GM19372 (cell line): ENCODE results near the gene MPP2.
"Not testable (repeated sequence)": the region's sequence is repeated elsewhere in the genome, so short reads cannot be mapped to it uniquely, and the experiment has no call there.

ENCODE experiments used
- ATAC-seq: cut with Tn5 transposase; IDR thresholded peaks from one replicate; pipeline ENCODE4 v1.9.1; 2021; ENCODE audit warnings: mild to moderate bottlenecking, low read depth, moderate library complexity; ENCODE audit not compliant: unreplicated experiment

MPP2 gene

GRCh38 chr17:43907425-43907981 is at the start of gene MPP2:
MPP2 (minus strand) TSS chr17:43907536; CDS start chr17:43904460, 3,076 bp downstream.
- no peak for ATAC-seq

GRCh38 chr17:43956222-43956621 is 48.9 kb upstream of the MPP2 start:
- no peak for ATAC-seq

- ATAC-seq: no peak
These were observed 46.4 kb upstream of the MPP2 start, which contains the start of gene PYY for GRCh38 chr17:43953746-43954145. PYY (minus strand) TSS chr17:43953940; CDS start chr17:43953483, 457 bp downstream.

GRCh38 chr17:43952724-43953666 is 45.7 kb upstream of the MPP2 start:
- no peak for ATAC-seq

- no peak for ATAC-seq
These were observed 45.0 kb upstream of the MPP2 start for GRCh38 chr17:43952351-43952723.

- ATAC-seq: no peak
These were observed 44.4 kb upstream of the MPP2 start for GRCh38 chr17:43951750-43952149.

- no peak for ATAC-seq
These were observed 43.2 kb upstream of the MPP2 start for GRCh38 chr17:43950554-43950953.

- no peak for ATAC-seq
These were observed 42.4 kb upstream of the MPP2 start for GRCh38 chr17:43949781-43950180.

- ATAC-seq: no peak
These were observed 39.4 kb upstream of the MPP2 start for GRCh38 chr17:43946781-43947180.

GRCh38 chr17:43945074-43945829 is 37.9 kb upstream of the MPP2 start:
- no peak for ATAC-seq

- no peak for ATAC-seq
These were observed 34.8 kb upstream of the MPP2 start, which contains the start of gene PPY for GRCh38 chr17:43942051-43942685. PPY (minus strand) TSS chr17:43942476; CDS start chr17:43941654, 822 bp downstream.

GRCh38 chr17:43940630-43941029 is 33.3 kb upstream of the MPP2 start:
- ATAC-seq: no peak

- ATAC-seq: no peak
These were observed 32.5 kb upstream of the MPP2 start for GRCh38 chr17:43939886-43940285.

- ATAC-seq: not testable (repeated sequence)
These were observed 32.1 kb upstream of the MPP2 start for GRCh38 chr17:43939452-43939851.

- no peak for ATAC-seq
These were observed 31.5 kb upstream of the MPP2 start for GRCh38 chr17:43938838-43939182.

GRCh38 chr17:43936434-43936833 is 29.1 kb upstream of the MPP2 start:
- no peak for ATAC-seq

- no peak for ATAC-seq
These were observed 28.6 kb upstream of the MPP2 start for GRCh38 chr17:43935926-43936261.

- no peak for ATAC-seq
These were observed 28.0 kb upstream of the MPP2 start for GRCh38 chr17:43935204-43935925.

GRCh38 chr17:43932923-43933322 is 25.6 kb upstream of the MPP2 start:
- no peak for ATAC-seq

- ATAC-seq: no peak
These were observed 25.0 kb upstream of the MPP2 start for GRCh38 chr17:43932357-43932756.
